NCI-H2029 treated with DMSO at 0.1 percent for 48 hours (cell line): ENCODE results near the gene ELOVL5.
"Not testable (repeated sequence)": the region's sequence is repeated elsewhere in the genome, so short reads cannot be mapped to it uniquely, and the experiment has no call there.

Experiments
- DNase-seq: peaks from one replicate; lab custom pipeline; 2025; lab: John Stamatoyannopoulos, UW

Gene ELOVL5

GRCh38 chr6:53305506-53306005 lies 43.2 kb downstream of the ELOVL5 start:
- DNase-seq = not testable (repeated sequence)

DNA sequence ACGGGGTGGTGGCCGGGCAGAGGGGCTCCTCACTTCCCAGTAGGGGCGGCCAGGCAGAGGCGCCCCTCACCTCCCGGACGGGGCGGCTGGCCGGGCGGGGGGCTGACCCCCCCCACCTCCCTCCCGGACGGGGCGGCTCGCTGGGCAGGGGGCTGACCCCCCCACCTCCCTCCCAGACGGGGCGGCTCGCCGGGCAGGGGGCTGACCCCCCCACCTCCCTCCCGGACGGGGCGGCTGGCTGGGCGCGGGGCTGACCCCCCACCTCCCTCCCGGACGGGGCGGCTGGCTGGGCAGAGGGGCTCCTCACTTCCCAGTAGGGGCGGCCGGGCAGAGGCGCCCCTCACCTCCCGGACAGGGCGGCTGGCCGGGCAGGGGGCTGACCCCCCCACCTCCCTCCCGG lies 43.8 kb downstream of the ELOVL5 start:
- not testable (repeated sequence) for DNase-seq

- DNase-seq = no peak
Measured at GRCh38 chr6:53302678-53303360, 45.9 kb downstream of the ELOVL5 start.

- DNase-seq = no peak
Measured at GRCh38 chr6:53301801-53302537, 46.8 kb downstream of the ELOVL5 start.

DNA sequence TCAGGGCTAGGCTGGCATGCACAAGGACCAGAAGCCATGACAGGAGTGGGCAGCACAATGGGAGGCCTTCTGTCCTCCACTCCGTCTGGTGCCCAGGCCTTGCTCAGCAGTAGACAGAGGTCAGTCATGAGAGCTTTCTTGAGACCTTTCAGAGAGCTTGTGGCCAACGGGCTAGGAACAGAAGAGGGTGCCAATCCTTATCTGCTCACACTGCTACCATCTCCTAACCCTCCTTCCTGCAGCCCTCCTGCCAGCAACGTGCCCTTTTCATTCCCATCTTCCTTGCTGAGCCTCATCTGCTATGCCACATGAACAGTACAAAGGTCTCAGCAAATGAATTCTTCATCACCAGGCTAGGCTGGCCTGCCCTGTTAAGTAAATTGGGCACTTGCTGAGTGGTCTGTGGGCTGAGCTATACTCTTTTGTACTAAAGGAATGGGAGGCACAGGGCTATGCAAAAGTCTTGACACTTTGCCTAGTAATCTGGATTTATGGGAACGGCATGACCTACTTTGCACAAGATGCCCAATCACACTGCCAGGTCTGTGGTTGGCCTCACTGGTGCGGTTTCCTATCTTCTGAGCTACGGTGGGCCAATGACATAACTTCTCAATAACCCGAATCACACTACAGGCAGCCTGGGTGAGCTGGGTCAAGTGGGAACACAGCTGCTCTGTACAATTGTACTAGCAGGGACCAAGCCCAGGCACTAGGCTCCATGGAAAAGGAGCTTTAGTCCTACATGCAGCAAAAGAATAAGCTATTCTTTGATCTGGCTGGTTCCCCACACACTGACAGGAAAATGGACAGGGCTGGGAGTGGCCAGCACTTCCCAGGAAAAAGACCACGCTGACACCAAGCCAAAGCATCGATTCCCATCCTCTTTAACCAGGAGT lies 47.8 kb downstream of the ELOVL5 start:
- no peak for DNase-seq

DNA sequence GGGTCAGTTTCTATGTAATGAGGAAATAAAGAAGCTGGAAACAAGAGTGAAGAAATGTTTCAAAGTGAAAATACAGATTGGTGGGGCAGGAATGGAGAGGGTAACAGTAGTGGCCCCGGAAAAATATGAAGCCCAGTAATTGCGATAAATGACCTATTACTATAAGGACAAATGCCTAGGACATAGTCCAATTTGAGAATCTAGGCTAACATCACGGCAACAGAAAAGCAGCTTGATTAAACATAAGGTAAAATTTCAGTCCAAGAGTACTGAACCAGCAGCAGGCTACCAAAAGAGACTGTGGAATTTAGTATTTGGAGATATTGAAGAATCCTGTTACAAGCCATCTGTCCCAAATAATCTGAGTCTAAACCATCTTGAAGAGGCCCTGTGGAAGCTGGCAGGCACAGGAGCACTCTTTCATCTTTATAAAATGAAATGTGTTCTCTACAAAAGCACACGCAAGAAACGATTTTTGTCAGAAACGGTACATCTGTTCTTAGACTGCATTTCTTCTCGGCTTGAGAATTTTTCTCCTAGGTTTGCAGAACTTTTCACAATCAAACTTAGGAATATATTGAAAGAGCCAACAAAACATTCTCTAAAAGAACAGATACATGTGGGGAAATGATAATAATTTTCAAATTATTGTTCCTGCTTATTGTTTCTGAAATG lies 49.3 kb downstream of the ELOVL5 start:
- DNase-seq = no peak

DNA sequence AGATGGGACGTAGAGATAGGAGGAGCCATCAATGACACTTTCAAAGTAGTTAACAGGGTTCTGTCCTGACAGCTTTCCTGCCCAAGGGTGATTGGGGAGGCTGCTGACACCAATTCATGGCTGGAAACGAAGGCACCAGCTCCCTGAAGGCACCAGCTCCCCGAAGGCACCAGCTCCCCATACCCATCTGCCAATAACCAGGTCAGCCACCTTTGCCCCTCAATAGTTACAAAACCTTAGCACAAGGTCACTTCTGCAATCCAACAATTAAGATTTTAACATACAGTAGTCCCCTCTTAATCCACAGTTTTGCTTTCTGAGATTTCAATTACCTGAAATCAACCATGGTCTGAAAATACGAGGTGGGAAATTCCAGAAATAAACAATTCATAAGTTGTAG lies 51.7 kb downstream of the ELOVL5 start:
- no peak for DNase-seq

DNA sequence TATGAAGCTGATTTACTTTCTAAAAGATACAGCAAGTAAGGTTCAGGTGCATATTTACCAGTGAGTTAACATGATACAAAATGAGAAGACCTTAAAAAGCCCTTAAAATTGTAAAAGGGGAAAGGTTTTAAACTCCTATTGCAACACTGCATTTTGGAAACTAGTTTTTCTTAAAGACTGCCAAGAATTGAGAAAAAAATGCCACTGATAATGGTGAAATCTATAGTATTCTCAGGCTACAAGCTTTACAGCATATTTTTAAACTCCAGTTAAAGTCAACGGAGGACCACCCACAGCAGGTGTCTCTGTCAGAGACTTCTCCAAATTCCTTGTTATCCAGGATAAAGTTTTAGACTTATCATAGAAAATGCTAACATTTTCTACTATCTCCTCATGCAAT lies 53.6 kb downstream of the ELOVL5 start:
- DNase-seq = no peak

GRCh38 chr6:53294611-53295010 lies 54.1 kb downstream of the ELOVL5 start:
- DNase-seq = no peak

DNA sequence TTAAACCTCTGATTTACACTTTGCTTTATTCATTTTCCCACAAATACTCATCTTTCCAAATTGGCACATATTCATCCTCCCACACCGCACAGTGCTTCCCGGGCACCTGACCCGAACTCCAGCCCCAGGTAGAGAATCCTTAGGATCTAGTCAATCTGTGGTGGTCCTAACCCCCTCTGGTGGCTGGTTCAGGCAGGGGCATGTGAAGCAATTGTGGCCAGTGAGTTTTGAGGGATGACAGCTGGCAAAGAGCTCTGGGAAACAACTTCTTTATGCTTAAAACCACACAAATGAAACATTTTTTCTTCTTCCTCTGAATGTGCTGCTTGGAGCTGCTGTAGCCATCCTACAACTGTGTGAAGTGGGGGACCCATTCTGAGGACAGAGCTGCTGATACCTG lies 54.7 kb downstream of the ELOVL5 start:
- no peak for DNase-seq

- no peak for DNase-seq
Measured at GRCh38 chr6:53293691-53294090, 55.1 kb downstream of the ELOVL5 start.

DNA sequence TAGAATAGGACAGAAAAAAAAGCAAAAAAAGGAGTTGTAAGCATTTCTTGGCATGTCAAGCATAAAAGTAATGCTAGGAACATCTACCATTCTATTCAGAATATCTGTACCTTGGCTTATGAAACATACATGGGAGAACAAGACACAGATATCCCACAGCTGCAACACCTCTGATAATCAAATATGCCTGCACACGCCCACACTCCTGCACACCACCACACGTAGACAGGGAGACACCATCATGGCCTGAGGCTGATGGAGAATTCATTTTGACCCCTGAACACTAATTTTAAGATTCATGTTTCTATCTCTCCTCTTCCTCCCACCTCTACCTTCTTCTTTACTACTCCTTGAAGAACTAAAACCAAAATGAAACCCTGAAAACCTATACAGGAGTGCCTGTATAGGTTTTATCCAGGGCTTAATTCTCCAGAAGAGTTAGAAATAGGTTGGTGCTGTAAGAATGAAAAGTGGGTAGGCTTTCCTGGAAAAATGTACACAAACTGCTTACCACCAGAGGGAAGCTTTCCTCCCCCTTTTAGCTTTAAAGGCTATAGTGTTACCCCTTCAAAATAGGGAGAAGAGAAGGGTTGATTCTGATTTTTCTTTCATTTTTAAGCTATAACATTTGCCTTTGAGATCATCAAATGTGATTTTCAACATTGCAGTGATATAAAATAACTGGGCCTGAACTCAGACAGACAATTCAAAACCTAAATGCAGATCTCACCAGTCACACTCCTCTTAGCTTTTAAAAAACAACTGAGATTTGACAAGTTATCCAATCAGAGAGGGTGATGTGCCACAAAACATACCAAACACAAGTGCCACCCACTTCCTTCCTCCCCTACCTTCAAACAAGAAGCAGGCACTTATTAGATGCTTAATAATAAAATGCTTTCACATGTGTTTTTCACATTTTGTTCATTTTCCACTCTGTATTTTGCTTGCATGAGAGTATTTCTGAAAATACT lies 57.9 kb downstream of the ELOVL5 start:
- no peak for DNase-seq

GRCh38 chr6:53287336-53288225 lies 61.2 kb downstream of the ELOVL5 start:
- DNase-seq = peak; percentile 77

GRCh38 chr6:53284901-53285300 lies 63.8 kb downstream of the ELOVL5 start:
- DNase-seq = no peak

DNA sequence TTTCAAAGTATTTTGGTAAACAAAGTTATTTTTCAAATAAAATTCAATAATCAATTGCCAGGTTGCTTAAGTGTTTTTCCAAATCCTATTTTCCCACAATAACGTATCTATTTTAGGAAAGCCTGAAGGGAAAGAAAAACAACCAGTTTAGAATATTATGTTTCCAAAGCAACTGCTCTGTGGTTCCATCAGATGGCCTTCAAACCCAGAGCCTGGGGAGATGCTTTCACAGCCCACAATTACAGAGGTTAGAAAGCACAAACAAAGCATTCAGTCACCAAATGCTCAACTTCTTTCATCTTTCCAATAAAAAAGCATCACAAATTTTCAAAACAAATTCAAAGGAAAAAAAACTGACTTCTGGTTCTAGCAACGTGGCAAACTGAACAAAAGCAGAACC lies 66.0 kb downstream of the ELOVL5 start:
- DNase-seq = no peak

DNA sequence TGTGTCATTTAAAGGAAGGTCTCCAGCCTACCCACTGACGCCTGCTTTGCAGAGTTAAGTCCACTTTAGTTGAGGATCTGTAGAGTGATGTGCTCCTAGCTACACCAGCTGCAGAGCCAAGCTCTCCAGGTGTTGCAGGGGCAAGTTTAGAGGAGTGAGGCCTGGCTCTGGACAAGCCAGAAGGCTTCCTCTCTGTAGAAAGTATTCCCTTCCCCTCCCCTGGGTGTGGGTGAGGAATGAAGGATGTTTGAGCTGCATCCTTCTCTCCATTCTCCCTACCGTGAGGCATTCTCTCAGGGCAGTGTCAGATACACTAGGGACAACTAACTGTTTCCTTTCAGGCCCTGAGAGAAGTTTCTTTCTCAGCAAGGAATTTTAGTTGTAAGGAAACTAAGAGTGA lies 66.5 kb downstream of the ELOVL5 start:
- DNase-seq = no peak

DNA sequence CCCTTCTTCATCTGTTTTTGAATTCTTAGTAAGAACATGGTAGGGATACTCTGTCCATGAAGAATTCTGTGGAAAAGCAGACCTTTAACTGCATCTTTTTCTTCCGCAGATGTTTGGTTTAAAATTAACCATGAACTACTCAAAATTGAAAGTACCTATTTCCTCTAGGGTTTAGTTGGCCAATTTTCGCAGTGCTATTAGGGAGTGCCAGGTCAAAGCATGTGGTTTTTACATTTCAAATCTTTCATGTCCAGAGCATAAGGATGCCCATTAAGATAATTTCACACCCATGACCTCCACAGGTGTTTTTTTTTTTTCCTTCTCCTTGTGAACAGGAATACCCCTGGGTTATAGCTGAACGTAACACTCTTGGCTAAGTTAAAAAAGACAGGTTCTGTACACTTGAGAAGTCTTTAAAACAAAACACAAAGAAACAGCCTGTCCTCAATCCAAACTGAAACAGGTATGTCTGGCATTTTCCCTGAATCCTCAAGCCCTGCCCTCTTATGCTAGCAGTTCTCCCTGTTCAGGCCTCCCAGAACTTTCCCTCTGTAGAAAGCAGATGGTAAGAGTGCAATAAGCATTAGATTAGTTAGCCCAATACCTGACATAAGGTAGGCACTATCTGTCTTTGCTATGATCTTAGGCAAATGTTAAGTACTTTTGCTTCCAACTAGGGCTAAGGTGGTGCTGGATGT lies 67.1 kb downstream of the ELOVL5 start:
- DNase-seq = no peak

- DNase-seq = no peak
Measured at GRCh38 chr6:53280207-53280606, 68.5 kb downstream of the ELOVL5 start.

DNA sequence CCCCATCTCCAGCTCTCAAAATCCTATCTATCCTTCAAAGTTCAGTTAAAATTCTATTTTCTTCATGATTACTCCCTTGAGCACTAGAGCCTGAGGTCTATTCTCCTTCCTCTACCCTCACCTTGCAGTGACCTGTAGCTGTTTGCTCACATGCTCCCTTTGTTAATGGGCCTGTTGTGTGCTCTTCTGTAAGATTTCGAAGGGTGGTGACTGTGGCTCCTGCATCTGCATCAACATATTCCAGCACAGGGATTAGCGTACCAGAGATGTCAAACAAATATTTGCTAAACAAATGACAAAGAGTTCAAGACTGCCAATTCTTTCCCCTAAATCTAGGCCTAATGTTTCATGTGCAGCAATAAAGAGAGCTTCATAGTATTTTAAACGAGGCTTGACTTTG lies 69.5 kb downstream of the ELOVL5 start:
- no peak for DNase-seq
